T-helper 2 cell treated with Interferon-gamma antibody and Interleukin-4, amounts not matched to agents 5 μg/mL and 100 μg/mL, for 36 hours (primary cell): ENCODE results near the gene LRRC8B.

Source experiments
- DNase-seq: peaks from one replicate; pipeline ENCODE4 v3.0.0; 2021; ENCODE audit warnings: low spot score
- H3K27ac Mint-ChIP-seq: one replicate; pipeline ENCODE4 v1.8.0; 2021; ENCODE audit warnings: mild to moderate bottlenecking, mixed read lengths
- H3K27me3 Mint-ChIP-seq: one replicate; pipeline ENCODE4 v1.8.0; 2021; ENCODE audit warnings: low read depth, mixed read lengths
- H3K36me3 Mint-ChIP-seq: one replicate; pipeline ENCODE4 v1.8.0; 2021; ENCODE audit warnings: low read depth, mixed read lengths
- H3K4me1 Mint-ChIP-seq: one replicate; pipeline ENCODE4 v1.8.0; 2021; ENCODE audit warnings: low read depth, mixed read lengths
- H3K4me3 Mint-ChIP-seq: one replicate; pipeline ENCODE4 v1.8.0; 2022; ENCODE audit warnings: mild to moderate bottlenecking, moderate library complexity, mixed read lengths
- H3K9me3 Mint-ChIP-seq: one replicate; pipeline ENCODE4 v1.8.0; 2021; ENCODE audit warnings: mixed read lengths

The LRRC8B gene

DNA sequence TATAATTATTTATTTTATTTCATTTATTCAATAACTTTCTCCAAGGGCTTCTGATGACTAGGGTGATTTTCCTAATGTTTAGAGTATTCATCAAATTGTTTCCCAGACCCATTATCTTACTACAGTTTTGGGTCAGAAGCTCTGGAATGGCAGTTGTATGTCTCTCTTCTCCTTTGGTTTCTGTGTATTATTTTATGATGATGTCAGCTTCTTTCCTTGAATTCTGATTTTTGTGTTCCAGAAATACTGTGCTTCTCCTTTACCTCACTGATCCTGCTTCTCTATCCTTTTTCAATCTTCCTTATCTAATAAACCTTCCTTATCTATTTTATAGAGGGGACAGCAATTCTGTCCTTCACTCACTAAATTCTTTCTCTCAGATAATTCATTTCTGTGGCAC lies 48.8 kb downstream of the LRRC8B start:
- Mint-ChIP-seq H3K4me1 (peaks cover 9% of the 10 kb centered on the region), H3K9me3 (peaks cover 16% of the 10 kb centered on the region), H3K36me3 (peaks cover 47% of the 10 kb centered on the region), H3K27ac (peak overlapping the region; percentile 9), H3K27me3 (no peaks in the 10 kb centered on the region), H3K4me3 (no peak overlapping the region)
- DNase-seq, result no peak

DNA sequence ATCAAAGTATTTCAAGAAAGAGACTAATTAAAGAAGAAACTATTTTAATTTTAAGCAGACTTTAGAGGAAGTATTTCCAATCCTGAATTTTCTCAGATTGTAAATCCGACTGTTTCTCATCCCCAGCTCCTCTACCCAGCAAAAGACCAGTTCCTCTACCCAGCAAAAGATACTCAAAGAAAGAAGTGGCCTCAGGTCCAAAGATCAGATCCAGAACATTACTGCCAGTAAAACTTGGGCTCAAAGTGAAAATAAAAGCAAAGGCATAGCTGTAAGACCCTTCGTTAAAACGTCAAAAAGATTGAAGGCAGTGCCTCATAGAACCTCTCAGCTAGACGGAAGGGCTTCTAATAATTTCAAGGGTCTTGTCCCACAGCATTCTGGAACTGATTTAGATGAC lies 50.0 kb downstream of the LRRC8B start:
- H3K36me3 Mint-ChIP-seq, result peaks cover 48% of the 10 kb centered on the region
- peak overlapping the region; percentile 34 for H3K27ac Mint-ChIP-seq
- peaks cover 14% of the 10 kb centered on the region for H3K9me3 Mint-ChIP-seq
- no peak for DNase-seq
- no peaks in the 10 kb centered on the region for H3K27me3 Mint-ChIP-seq
- H3K4me3 Mint-ChIP-seq, result no peak overlapping the region
- H3K4me1 Mint-ChIP-seq, result peaks cover 15% of the 10 kb centered on the region

DNA sequence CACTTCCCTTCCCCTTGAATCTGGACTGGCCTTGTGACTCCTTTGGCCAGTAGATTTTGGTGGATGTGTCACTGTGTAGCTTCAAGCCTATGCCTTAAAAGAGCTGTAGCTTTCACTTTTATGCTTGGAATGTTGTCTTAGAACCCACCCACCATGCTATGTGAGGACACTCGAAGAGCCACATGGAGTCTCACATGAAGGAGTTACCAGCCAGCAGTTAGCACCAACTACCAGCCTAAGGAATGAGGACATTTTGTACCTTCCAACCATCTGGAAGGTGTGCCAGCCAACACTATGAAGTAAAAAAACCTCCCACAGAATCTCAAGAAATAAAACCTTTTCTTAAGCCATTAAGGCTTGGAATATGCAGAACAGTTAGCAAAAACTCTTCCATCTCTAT lies 50.6 kb downstream of the LRRC8B start:
- Mint-ChIP-seq H3K27ac (no peak overlapping the region), H3K36me3 (peaks cover 45% of the 10 kb centered on the region), H3K9me3 (peaks cover 8% of the 10 kb centered on the region), H3K4me3 (no peak overlapping the region), H3K27me3 (no peaks in the 10 kb centered on the region), H3K4me1 (peaks cover 18% of the 10 kb centered on the region)
- no peak for DNase-seq

DNA sequence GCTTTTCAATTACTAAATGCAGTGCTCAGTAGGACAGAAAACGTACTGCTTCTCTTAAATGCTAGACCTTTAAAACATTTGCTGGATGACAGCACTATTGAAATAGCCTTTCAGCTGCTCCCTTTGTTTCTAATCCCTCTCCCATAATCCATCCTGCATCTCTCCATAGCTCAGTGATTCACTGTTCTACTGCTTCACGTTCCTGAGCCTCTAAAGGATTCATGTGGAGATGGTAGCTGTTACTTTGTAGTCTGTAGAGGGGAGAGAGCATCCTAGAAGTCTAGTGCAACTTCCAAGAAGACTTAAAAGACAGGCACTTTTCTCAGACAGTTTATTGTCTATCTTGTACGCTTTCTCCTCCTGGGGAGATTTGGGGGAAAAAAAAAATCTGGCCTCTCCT lies 51.4 kb downstream of the LRRC8B start:
- no peak for DNase-seq
- H3K27ac Mint-ChIP-seq, result no peak overlapping the region
- peaks cover 20% of the 10 kb centered on the region for H3K4me1 Mint-ChIP-seq
- H3K36me3 Mint-ChIP-seq, result peaks cover 45% of the 10 kb centered on the region
- H3K4me3 Mint-ChIP-seq, result no peak overlapping the region
- no peaks in the 10 kb centered on the region for H3K27me3 Mint-ChIP-seq
- peaks cover under 1% of the 10 kb centered on the region for H3K9me3 Mint-ChIP-seq

DNA sequence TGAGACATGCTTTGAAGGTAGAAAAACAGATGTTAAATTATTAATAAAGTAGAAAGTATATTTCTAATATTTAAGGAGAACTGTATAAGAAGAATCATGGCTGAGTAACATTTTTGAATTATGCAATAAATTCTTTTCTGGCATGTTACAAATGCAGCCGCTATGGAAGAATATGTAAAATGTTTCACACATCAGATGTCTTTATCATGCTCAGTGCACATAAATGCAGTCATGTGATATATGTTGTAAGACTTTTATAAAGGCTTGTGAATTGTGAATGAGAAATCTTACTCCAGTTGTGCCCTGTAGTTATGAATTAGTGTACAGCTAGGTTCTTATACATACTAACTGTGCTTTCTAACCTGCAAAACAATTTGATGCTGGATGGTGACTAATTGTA lies 53.5 kb downstream of the LRRC8B start:
- H3K27ac Mint-ChIP-seq, result no peak overlapping the region
- no peaks in the 10 kb centered on the region for H3K9me3 Mint-ChIP-seq
- no peak overlapping the region for H3K4me3 Mint-ChIP-seq
- peaks cover 45% of the 10 kb centered on the region for H3K36me3 Mint-ChIP-seq
- H3K27me3 Mint-ChIP-seq, result no peaks in the 10 kb centered on the region
- peaks cover 24% of the 10 kb centered on the region for H3K4me1 Mint-ChIP-seq
- no peak for DNase-seq

DNA sequence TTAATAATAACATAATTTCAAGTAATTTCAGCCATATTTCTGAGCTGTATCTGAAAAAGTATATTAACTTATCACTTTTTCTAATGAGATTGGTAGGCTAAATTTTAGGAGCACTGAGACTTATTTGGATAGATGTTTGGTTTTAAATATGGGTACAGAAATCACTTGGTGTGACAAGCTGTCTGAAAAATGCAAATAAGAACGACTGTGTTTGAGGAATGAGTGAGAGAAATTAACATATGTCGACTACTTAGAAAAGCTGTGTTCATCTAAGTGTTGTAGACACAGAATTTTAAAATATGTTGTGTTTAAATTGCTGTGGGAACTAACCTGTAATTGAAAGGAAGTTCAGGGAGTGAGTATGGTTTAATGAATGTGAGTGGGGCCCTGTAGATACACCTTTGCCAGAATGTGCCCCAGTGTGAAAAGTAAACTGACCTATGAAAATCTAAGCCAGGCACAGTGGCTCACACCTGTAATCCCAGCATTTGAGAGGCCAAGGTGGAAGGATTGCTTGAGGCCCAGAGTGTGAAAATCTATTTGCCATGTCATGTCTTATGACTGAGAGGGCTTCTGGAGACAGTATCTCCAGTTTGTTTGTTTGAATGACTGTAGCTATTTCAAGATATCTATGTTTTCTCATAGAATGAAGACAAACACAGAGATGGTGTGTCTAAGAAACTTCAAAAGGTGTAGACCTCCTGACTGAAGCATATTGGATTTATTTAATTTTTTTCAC lies 54.5 kb downstream of the LRRC8B start:
- H3K36me3 Mint-ChIP-seq, result peaks cover 46% of the 10 kb centered on the region

DNA sequence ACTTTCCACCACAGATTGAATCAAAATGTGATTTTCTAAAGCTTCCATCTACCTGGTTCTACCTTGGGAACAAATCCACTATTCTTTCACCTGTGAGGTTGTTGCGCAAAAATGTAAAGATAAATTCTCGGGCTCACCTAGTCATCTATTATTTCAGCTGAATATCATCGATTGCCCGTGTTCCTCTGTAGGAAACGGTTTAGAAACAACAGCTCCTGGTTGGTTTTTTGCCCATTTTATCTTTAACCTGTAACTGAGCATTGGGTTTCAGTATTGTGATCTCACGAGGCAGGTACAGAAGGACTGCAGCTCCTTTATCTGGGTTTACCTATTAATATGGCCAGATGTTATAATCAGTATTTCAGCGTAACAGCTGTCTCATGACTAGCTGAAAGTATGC lies 55.4 kb downstream of the LRRC8B start:
- Mint-ChIP-seq H3K4me1 (peaks cover 27% of the 10 kb centered on the region), H3K36me3 (peaks cover 47% of the 10 kb centered on the region), H3K27me3 (no peaks in the 10 kb centered on the region), H3K27ac (no peak overlapping the region), H3K9me3 (no peaks in the 10 kb centered on the region), H3K4me3 (no peak overlapping the region)
- DNase-seq, result no peak

More for the DNA sequence above, 54.5 kb downstream of the LRRC8B start:
- no peak for DNase-seq
- Mint-ChIP-seq H3K27me3 (no peaks in the 10 kb centered on the region), H3K4me3 (no peak overlapping the region), H3K4me1 (peaks cover 24% of the 10 kb centered on the region), H3K27ac (no peak overlapping the region), H3K9me3 (no peaks in the 10 kb centered on the region)

DNA sequence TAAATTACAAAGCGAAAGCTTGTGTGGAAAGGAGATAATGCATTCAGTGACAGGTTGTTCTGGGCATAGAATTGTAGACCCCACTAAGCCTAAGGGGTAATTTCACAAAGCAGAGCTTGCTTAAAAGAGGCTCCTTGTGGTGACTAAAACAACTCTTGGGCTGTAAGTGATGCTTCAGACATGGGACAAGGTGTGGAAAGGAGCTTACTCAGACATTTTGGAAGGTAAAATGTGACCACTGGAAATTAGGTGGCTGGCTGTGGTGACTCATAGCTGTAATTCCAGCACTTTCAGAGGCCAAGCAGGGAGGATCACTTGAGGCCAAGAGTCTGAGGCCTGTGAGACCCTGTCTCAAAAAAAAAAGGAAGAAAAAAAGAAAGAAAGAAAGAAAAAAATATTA lies 57.2 kb downstream of the LRRC8B start:
- DNase-seq, result no peak
- Mint-ChIP-seq H3K27me3 (no peaks in the 10 kb centered on the region), H3K9me3 (no peaks in the 10 kb centered on the region), H3K4me3 (no peak overlapping the region), H3K36me3 (peaks cover 53% of the 10 kb centered on the region), H3K27ac (peak overlapping the region; percentile 82), H3K4me1 (peaks cover 30% of the 10 kb centered on the region)

DNA sequence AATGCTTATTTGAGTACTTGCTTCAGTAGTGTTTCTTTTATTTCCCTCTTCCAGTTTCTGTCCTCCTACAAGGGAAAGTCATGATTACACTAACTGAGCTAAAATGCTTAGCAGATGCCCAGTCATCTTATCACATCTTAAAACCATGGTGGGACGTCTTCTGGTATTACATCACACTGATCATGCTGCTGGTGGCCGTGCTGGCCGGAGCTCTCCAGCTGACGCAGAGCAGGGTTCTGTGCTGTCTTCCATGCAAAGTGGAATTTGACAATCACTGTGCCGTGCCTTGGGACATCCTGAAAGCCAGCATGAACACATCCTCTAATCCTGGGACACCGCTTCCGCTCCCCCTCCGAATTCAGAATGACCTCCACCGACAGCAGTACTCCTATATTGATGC lies 57.9 kb downstream of the LRRC8B start:
- H3K4me1 Mint-ChIP-seq, result peaks cover 30% of the 10 kb centered on the region
- no peak overlapping the region for H3K4me3 Mint-ChIP-seq
- no peaks in the 10 kb centered on the region for H3K27me3 Mint-ChIP-seq
- H3K9me3 Mint-ChIP-seq, result no peaks in the 10 kb centered on the region
- no peak for DNase-seq
- no peak overlapping the region for H3K27ac Mint-ChIP-seq
- peaks cover 59% of the 10 kb centered on the region for H3K36me3 Mint-ChIP-seq

DNA sequence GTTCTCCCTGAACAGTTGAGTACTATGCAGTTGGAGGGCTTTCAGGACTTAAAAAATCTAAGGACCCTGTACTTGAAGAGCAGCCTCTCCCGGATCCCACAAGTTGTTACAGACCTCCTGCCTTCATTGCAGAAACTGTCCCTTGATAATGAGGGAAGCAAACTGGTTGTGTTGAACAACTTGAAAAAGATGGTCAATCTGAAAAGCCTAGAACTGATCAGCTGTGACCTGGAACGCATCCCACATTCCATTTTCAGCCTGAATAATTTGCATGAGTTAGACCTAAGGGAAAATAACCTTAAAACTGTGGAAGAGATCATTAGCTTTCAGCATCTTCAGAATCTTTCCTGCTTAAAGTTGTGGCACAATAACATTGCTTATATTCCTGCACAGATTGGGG lies 59.6 kb downstream of the LRRC8B start:
- Mint-ChIP-seq H3K9me3 (no peaks in the 10 kb centered on the region), H3K4me1 (peaks cover 34% of the 10 kb centered on the region)

DNA sequence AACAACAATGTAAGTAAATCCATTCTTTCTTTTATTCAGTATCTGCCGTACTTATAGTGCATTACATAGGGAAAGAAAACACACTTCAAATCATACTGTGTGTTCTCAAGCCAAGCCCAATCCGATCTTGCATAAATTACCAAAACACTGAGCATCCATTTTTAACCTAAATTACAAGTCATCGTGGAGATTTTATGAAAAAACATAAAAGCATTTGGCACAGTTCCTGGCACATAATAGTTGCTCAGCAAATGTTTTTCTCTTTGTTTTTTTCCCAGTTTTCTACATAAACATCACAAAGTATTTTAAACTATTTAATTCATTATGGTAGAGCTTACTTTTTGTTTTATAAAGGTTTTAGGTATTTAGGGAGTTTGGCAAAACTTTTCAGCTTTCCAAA lies 60.2 kb downstream of the LRRC8B start:
- no peaks in the 10 kb centered on the region for H3K9me3 Mint-ChIP-seq
- H3K4me3 Mint-ChIP-seq, result no peak overlapping the region
- DNase-seq, result no peak
- H3K36me3 Mint-ChIP-seq, result peaks cover 61% of the 10 kb centered on the region
- no peak overlapping the region for H3K27ac Mint-ChIP-seq
- H3K4me1 Mint-ChIP-seq, result peaks cover 38% of the 10 kb centered on the region
- no peaks in the 10 kb centered on the region for H3K27me3 Mint-ChIP-seq

More for the DNA sequence above, 59.6 kb downstream of the LRRC8B start:
- H3K4me3 Mint-ChIP-seq, result no peak overlapping the region
- no peak for DNase-seq
- peaks cover 60% of the 10 kb centered on the region for H3K36me3 Mint-ChIP-seq
- H3K27me3 Mint-ChIP-seq, result no peaks in the 10 kb centered on the region
- H3K27ac Mint-ChIP-seq, result no peak overlapping the region

DNA sequence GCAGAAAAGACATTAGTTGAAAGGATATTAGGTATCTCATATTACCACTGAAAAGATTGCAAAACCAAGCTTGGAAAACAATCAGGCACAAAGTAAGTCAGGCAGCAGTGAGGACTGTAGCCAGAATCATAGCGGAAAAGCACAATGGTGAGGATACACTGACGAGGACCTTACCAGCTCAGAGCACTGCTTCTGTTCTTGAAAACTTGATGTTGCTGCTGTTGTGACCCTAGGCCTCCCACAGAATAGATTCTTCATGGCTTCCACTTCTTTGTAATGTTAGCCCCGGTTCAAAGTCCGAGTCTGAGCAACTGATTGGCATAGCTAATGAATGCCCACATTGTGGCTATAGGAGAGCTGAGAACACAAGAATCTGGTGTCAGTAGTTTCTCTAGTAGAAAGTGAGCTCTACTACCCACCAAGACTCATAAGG lies 63.1 kb downstream of the LRRC8B start:
- H3K9me3 Mint-ChIP-seq, result no peaks in the 10 kb centered on the region
- no peak overlapping the region for H3K4me3 Mint-ChIP-seq
- no peak overlapping the region for H3K27ac Mint-ChIP-seq
- H3K4me1 Mint-ChIP-seq, result peaks cover 39% of the 10 kb centered on the region
- DNase-seq, result no peak
- H3K36me3 Mint-ChIP-seq, result peaks cover 47% of the 10 kb centered on the region
- H3K27me3 Mint-ChIP-seq, result no peaks in the 10 kb centered on the region

DNA sequence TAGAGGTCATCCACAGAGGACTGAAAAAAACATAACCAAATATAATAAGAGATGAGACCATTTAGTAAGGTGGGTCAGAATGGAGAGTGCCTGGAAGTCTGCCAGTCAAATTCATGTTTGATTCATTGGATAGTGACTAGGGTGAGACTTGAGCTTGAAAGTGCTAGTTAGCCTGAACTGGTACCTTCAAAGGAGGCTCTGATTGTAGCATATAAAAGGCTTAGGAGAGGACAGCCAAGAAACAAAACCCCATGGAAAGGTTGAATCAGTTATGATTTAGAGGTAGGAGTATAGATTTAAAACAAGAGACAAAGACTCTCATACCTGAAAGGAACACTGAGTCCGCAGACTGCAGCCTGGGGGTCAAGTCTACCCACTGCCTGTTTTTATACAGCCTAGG lies 63.9 kb downstream of the LRRC8B start:
- H3K36me3 Mint-ChIP-seq, result peaks cover 44% of the 10 kb centered on the region
- H3K9me3 Mint-ChIP-seq, result no peaks in the 10 kb centered on the region
- H3K4me3 Mint-ChIP-seq, result no peak overlapping the region
- peak overlapping the region; percentile 29 for H3K27ac Mint-ChIP-seq
- H3K27me3 Mint-ChIP-seq, result no peaks in the 10 kb centered on the region
- no peak for DNase-seq
- peaks cover 46% of the 10 kb centered on the region for H3K4me1 Mint-ChIP-seq

DNA sequence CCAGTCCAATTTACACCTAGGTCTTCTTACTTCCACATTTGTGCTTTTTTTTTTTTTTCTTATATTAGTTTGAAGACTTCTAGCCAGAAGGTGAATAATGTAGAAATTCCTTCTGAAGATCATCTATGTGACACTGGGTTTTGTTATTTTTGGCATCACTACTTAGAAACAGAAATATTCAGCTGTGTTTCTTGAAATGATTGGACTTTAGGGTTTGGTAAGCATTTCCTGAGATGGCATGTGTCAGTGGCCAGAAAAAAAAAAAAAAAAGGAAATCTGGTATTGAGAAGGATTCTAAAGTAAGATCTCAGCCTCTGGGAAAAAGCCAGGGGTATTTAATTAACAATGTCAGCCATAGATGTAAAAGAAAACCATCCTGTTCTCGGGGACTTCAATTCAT lies 64.9 kb downstream of the LRRC8B start:
- no peak for DNase-seq
- Mint-ChIP-seq H3K27me3 (no peaks in the 10 kb centered on the region), H3K9me3 (no peaks in the 10 kb centered on the region), H3K36me3 (peaks cover 39% of the 10 kb centered on the region), H3K4me3 (peak overlapping the region; percentile 18), H3K4me1 (peaks cover 51% of the 10 kb centered on the region), H3K27ac (peak overlapping the region; percentile 49)
